Esophagus squamous epithelium (tissue), 5 donors: Measurements from ENCODE around the gene SNX27. TPM values are rescaled to one million over a fixed set of nuclear protein-coding genes. Genes with fewer than 3 reads are reported as not detected.

Experiments used
- DNase-seq: peaks from one replicate; lab custom pipeline; 2025; lab: John Stamatoyannopoulos, UW
- H3K27ac ChIP-seq, 4 donors: fragments of 200-600 bp; sonication (generic); one replicate each; pipeline ENCODE4 v1.5.1; 2016 to 2019; ENCODE audit warnings: mild to moderate bottlenecking in 1 of 4
- H3K27me3 ChIP-seq, 4 donors: fragments of 200-600 bp; sonication (generic); 1 replicate in 3 of 4; 2 replicates in 1 of 4; pipeline versions ENCODE4 v1.5.1 to v1.6.0; 2017 to 2021; ENCODE audit warnings: antibody characterized with exemption in 1 of 4
- H3K36me3 ChIP-seq, 3 donors: fragments of 200-600 bp; sonication (generic); one replicate each; pipeline ENCODE4 v1.5.1; 2016 to 2019
- H3K4me1 ChIP-seq, 3 donors: fragments of 200-600 bp; sonication (generic); one replicate each; pipeline ENCODE4 v1.5.1; 2017 to 2019
- H3K4me3 ChIP-seq, 4 donors: fragments of 200-600 bp; sonication (generic); 1 replicate in 3 of 4; 2 replicates in 1 of 4; pipeline ENCODE4 v1.5.1; 2016 to 2019; ENCODE audit warnings: mild to moderate bottlenecking in 2 of 4, moderate library complexity in 1 of 4
- H3K9me3 ChIP-seq, 3 donors: fragments of 200-600 bp; sonication (generic); one replicate each; pipeline ENCODE4 v1.5.1; 2016 to 2019
- CTCF ChIP-seq, 6 experiments: fragments of 450-650 bp in 4 of 6; fragments of 200-600 bp in 2 of 6; sonication (generic) in 2 of 6; IDR thresholded peaks; one replicate each; pipeline ENCODE4 v1.5.1; 2016 to 2019; ENCODE audit warnings: antibody characterized with exemption in 6 of 6, mild to moderate bottlenecking in 4 of 6, moderate library complexity in 4 of 6
- POLR2A ChIP-seq, 4 donors: fragments of 450-650 bp; IDR thresholded peaks; one replicate each; pipeline ENCODE4 v1.6.1; 2017; ENCODE audit warnings: antibody characterized with exemption in 4 of 4, mild to moderate bottlenecking in 4 of 4, moderate library complexity in 3 of 4
- WGBS, 2 donors: methylation state at CpG; one replicate each; pipeline ENCODE4 v1.1.5; 2018; 5-methylcytosine and 5-hydroxymethylcytosine counted together
- intact Hi-C: fragments of 100-400 bp; cut with DNase I; formaldehyde crosslinking; loops from one replicate; pipeline ENCODE4 v1.15.0; 2022
- total RNA-seq, 4 donors: library from RNA; depleted of rRNA; stranded (reverse); fragments of >200 nt; gene quantifications; one replicate each; pipeline ENCODE4 v1.1.0, GENCODE V29; 2016
- donor health status: DM: yes; HTN: yes; CAD: no.

The SNX27 gene
- total RNA-seq, 4 donors from 2014 or later, result 15.0 to 30.3 (median 17.3) TPM

DNA sequence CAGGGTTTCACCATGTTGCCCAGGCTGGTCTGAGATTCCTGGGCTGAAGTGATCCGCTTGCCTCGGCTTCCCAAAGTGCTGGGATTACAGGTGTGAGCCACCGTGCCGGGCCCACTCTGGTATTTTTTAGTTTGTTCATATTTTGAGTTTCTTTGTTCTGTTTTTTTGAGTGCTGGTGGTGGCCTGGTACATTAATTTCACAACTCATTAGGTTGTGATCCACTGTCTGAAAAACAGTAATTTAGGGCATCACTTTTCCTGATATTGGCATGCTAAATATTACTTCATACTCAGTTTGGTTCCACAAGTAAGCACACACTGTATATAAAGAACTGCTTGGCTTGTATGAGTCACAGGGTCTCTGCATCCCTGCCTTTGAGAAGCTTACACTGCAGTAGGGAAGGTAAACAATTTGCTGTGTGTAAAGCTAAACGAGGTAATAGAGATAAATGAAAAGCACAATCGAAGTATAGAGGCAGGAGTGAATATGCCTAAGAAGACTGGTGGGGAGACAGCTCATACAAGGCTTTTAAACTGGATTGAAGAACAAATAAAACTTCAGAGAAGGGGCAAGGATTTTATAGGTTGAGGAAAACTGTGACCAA, 7.7 kb downstream of the SNX27 start:
- no peaks in the 10 kb centered on the region for H3K27me3 ChIP-seq
- H3K4me1 ChIP-seq, result peaks cover 0 to 59% (median 42%) of the 10 kb centered on the region in 3 donors
- intact Hi-C loops, result no loop called here
- H3K36me3 ChIP-seq, result peaks cover 0 to 7% (median 0%) of the 10 kb centered on the region in 3 donors
- peak overlapping the region; percentile 17 to 69 (median 56) for H3K27ac ChIP-seq
- H3K9me3 ChIP-seq, result no peaks in the 10 kb centered on the region
- no peak overlapping the region for H3K4me3 ChIP-seq
- TF ChIP-seq POLR2A (IDR thresholded peaks at IDR 0.05), result no peak
- no peak for TF ChIP-seq CTCF (IDR thresholded peaks at IDR 0.05)
- 68 to 74% methylated on average over 6 of the region's 6 CpGs for WGBS, 2 donors
- DNase-seq, result no peak

- Histone ChIP-seq H3K27ac (peak overlapping the region; percentile 4 to 69 (median 56)), H3K27me3 (no peaks in the 10 kb centered on the region), H3K9me3 (no peaks in the 10 kb centered on the region), H3K4me1 (peaks cover 0 to 52% (median 37%) of the 10 kb centered on the region in 3 donors), H3K4me3 (peak overlapping the region in 1 of 4 donors; percentile 2), H3K36me3 (peaks cover 0 to 2% (median 0%) of the 10 kb centered on the region in 3 donors)
- no peak for TF ChIP-seq POLR2A (IDR thresholded peaks at IDR 0.05)
- no peak for TF ChIP-seq CTCF (IDR thresholded peaks at IDR 0.05)
- WGBS, 2 donors, result 48 to 55% methylated on average over 2 of the region's 2 CpGs
- intact Hi-C loops, result no loop called here
- no peak for DNase-seq
Observed at GRCh38 chr1:151620286-151620685, 8.4 kb downstream of the SNX27 start.

DNA sequence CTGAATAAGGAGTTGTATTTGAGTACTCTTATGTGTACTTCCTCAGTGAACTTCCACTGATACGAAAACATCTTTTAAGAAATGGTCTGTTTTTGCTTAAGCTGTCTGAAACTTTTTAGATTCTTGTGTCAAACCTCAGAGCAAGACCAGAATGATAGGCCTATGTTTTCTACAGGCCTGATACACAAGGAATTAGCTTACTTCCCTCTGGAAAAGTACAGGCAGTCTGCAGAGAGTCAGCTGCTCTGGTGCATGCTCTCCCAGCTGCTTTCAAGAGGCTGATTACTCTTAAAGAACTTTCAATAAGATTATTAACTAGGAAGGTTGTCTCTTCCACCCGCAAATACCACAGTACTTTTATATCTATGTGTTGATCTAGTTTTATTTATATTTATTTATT, 9.5 kb downstream of the SNX27 start:
- H3K4me1 ChIP-seq, result peaks cover 0 to 41% (median 29%) of the 10 kb centered on the region in 3 donors
- WGBS, 2 donors, result 43 to 64% methylated on average over 2 of the region's 2 CpGs
- no peak for TF ChIP-seq CTCF (IDR thresholded peaks at IDR 0.05)
- no peak for TF ChIP-seq POLR2A (IDR thresholded peaks at IDR 0.05)

GRCh38 chr1:151624783-151625182, 12.9 kb downstream of the SNX27 start:
- H3K27ac ChIP-seq, result no peak overlapping the region
- TF ChIP-seq POLR2A (IDR thresholded peaks at IDR 0.05) (no peak), CTCF (IDR thresholded peaks at IDR 0.05) (no peak)
- H3K36me3 ChIP-seq, result no peaks in the 10 kb centered on the region
- H3K9me3 ChIP-seq, result no peaks in the 10 kb centered on the region
- 80 to 90% methylated on average over 3 of the region's 3 CpGs for WGBS, 2 donors
- H3K4me3 ChIP-seq, result no peak overlapping the region
- no peaks in the 10 kb centered on the region for H3K27me3 ChIP-seq
- peaks cover 0 to 22% (median 10%) of the 10 kb centered on the region in 3 donors for H3K4me1 ChIP-seq
- DNase-seq, result no peak
- intact Hi-C loops, result no loop called here

More for the DNA sequence above, 9.5 kb downstream of the SNX27 start:
- H3K9me3 ChIP-seq, result no peaks in the 10 kb centered on the region
- peak overlapping the region in 3 of 4 donors; percentile 66 to 69 (median 68) for H3K27ac ChIP-seq
- intact Hi-C loops, result no loop called here
- no peak overlapping the region for H3K4me3 ChIP-seq
- H3K36me3 ChIP-seq, result no peaks in the 10 kb centered on the region
- DNase-seq, result no peak
- no peaks in the 10 kb centered on the region for H3K27me3 ChIP-seq

- no peaks in the 10 kb centered on the region for H3K27me3 ChIP-seq
- H3K4me1 ChIP-seq, result peaks cover 0 to 4% (median 0%) of the 10 kb centered on the region in 3 donors
- no peaks in the 10 kb centered on the region for H3K36me3 ChIP-seq
- TF ChIP-seq CTCF (IDR thresholded peaks at IDR 0.05) (no peak), POLR2A (IDR thresholded peaks at IDR 0.05) (no peak)
- DNase-seq, result no peak
- H3K27ac ChIP-seq, result no peak overlapping the region
- H3K4me3 ChIP-seq, result no peak overlapping the region
- H3K9me3 ChIP-seq, result no peaks in the 10 kb centered on the region
- 79 to 85% methylated on average over 3 of the region's 3 CpGs for WGBS, 2 donors
- intact Hi-C loops, result no loop called here
Observed at GRCh38 chr1:151626740-151627334, 15.0 kb downstream of the SNX27 start.
